GM20000 (cell line): ENCODE data around the gene DECR2.

ENCODE experiments used
- DNase-seq: peaks from one replicate; pipeline ENCODE4 v3.0.0; 2012; ENCODE audit warnings: low spot score
- TF ChIP-seq, protein P1 (sequence below): IDR thresholded peaks from 2 replicates; pipeline ENCODE4 v1.5.1; 2012; ENCODE audit warnings: mild to moderate bottlenecking, control low read depth; ENCODE audit errors: extremely low read depth, missing control alignments

DECR2 gene

DNA sequence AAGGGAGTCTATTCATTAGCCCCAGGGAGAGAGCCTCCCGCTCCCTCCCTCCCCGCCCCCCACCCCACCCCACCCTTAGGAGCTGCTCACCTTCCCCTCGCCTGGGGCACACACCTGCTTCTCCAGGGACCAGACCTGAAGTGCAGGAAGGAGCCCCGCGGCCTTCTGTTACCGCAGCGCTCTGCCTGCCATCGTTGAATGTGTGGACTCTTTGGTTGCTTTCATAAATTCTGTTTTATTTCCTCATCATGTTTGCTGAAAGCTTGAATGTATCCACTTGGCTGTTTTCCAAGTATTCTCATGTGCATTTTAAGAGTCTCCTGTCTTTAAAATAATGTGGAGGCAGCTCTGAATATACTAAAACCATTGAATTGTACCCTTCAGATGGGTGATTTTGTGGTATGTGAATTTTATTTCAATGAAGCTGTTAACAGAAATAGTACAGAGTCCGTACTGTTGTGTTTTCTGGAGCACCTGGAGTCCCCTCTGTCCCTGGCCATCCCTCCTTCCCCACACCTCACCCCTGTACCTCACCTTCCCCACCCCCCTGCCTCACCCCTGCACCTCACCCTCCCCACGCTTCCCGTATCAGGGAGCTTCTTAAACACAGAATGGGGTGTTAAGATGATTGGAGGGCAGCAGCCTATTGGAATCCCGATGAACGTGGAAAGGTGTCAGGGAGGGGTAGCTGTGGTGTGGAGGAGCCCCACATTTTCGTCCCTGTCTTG lies 49.3 kb downstream of the DECR2 start:
- DNase-seq = no peak
- TF ChIP-seq, protein P1, sequence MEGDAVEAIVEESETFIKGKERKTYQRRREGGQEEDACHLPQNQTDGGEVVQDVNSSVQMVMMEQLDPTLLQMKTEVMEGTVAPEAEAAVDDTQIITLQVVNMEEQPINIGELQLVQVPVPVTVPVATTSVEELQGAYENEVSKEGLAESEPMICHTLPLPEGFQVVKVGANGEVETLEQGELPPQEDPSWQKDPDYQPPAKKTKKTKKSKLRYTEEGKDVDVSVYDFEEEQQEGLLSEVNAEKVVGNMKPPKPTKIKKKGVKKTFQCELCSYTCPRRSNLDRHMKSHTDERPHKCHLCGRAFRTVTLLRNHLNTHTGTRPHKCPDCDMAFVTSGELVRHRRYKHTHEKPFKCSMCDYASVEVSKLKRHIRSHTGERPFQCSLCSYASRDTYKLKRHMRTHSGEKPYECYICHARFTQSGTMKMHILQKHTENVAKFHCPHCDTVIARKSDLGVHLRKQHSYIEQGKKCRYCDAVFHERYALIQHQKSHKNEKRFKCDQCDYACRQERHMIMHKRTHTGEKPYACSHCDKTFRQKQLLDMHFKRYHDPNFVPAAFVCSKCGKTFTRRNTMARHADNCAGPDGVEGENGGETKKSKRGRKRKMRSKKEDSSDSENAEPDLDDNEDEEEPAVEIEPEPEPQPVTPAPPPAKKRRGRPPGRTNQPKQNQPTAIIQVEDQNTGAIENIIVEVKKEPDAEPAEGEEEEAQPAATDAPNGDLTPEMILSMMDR = no peak

DNA sequence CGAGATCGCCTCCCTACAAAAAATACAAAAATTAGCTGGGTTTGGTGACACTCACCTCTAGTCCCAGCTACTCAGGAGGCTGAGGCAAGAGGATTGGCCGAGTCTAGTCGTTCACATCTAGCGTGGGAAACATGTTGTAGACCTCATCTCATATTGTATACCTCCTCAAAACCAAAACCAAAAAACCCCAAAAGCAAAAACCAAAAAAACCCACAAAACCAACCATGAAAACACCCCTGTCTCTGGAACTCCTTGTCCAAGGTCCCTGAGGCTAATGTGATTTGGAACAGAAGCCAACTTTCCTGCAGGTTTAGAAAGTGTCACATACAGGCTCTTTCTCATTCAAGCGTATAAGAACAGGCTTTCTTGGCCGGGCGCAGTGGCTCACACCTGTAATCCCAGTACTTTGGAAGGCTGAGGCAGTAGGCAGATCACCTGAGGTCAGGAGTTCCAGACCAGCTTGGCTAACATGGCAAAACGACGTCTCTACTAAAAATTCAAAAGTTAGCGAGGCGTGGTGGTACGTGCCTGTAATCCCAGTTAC lies 52.8 kb downstream of the DECR2 start:
- TF ChIP-seq, protein P1 = no peak

DNA sequence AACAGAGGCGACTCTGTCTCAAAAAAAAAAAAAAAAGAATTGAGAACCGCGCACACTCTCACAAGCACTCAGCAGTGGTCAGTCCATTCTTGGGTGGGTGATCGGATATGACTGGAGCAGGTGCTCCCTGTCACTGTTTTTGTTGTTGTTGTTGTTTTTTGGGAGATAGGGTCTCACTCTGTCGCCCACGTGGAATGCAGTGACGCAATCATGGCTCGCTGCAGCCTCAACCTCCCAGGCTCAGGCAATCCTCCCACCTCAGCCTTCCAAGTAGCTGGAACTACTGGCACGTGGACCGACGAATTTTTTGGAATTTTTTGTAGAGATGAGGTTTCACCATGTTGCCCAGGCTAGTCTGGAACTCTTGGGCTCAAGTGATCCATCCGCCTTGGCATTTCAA lies 53.8 kb downstream of the DECR2 start:
- DNase-seq = no peak
- TF ChIP-seq, protein P1 = no peak

More for the DNA sequence above, 52.8 kb downstream of the DECR2 start:
- no peak for DNase-seq

DNA sequence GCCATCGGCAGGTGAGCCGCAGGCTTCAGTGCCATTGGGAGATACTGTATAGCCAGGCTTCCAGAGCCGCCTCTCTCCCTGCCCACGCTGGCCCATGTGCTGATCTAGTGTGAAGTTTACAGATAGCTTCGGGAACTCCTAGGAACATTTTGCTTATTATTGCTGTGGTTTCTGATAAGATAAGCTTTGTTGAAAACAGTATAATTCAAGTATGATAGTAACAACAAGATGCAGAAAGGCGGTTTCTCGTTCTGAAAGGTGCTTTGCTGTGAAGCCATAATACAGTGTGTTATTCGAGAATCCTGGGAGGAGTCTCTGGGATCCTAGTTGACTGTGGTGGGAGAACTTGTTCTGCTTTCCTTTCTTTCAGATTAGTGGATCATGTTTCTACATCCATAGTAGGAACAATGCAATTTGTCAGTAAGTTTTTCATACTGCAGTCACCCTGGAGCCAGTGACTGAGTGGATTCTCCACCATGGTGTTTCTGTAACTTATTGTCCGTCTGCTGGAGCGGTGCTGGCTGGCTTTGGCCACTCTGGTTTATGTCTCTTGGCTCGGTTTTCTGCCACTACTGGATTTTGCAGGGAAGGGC lies 55.3 kb downstream of the DECR2 start:
- TF ChIP-seq, protein P1 = no peak
- DNase-seq = no peak

DNA sequence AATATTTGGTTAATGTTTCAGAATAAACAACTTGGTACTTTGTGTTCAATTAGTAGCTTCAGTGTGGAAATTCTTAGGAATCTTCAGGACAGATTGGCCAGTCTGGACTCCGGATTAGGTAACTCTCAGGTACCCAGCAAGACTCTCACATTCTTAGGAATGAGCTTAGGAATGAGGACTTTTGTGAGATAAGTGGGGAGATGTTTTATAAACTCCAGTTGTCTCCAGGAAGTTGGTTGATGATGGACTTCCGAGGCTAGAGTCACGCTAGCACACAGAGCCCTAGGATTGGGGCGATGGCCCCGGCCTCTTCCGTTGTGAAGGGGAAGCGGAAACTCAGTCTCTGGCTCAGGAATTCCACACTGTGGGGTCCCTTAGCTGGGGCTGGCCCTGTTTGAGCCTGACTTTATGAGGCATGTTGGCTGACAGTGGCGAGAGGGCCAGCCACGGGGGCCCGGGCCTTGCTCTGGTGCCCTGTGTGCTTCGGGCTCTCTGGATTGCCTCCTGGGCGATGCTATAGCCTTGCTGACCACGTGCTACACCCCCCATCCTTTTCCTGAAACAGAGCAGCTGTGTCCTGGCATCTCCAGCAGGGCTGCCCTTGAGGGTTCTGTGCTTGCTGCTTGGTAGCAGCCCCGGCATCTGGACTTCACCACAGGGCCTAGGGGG lies 56.2 kb downstream of the DECR2 start:
- no peak for DNase-seq
- TF ChIP-seq, protein P1 = no peak

DNA sequence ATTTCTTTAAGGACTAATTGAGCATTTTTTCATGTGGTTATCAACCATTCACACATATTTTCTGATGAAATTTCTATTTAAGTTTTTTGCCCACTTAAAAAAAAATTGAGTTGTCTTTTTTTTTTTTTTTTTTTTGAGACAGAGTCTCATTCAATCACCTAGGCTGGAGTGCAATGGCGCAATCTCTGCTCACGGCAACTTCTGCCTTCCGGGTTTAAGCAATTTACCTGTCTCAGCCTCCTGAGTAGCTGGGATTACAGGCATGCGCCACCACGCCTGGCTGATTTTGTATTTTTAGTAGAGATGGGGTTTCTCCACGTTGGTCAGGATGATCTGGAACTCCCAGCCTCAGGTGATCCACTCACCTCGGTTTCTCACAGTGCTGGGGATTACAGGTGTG lies 58.1 kb downstream of the DECR2 start:
- DNase-seq = no peak
- TF ChIP-seq, protein P1 = no peak

DNA sequence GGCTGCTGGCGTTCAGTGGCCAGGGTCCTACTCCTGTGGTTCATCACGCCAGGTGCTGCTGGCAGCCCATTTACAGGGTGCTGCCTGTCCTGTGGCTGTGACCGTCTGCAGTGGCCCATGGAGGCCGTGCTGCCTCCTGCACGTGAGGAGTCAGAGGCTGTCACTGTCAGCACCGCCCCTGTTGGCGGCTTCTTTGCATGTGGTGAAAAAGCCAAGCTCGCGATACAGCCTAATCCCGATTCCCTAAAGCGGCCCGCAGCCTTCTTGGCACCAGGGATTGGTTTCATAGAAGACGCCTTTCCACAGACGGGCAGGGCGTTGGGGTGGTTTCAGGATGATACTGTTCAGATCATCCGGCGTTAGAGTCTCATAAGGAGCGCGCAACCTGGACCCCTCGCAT lies 59.1 kb downstream of the DECR2 start:
- no peak for DNase-seq
- TF ChIP-seq, protein P1 = no peak
